ENCODE data around the gene LFNG.
"Not testable (repeated sequence)": the region's sequence is repeated elsewhere in the genome, so short reads cannot be mapped to it uniquely, and the experiment has no call there.

DNA sequence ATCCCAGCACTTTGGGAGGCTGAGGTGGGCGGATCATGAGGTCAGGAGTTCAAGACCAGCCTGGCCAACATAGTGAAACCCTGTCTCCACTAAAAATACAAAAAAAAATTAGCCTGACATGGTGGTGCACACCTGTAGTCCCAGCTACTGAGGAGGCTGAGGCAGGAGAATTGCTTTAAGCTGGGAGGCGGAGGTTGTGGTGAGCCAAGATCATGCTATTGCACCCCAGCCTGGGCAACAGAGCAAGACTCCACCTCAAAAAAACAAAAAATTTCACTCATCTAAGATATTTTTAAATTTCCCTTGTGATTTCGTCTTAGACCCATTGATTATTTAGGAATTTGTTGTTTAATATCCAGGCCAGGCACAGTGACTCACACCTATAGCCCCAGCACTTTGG is 44.4 kb downstream of the LFNG start:
- TF ChIP-seq, protein P1, sequence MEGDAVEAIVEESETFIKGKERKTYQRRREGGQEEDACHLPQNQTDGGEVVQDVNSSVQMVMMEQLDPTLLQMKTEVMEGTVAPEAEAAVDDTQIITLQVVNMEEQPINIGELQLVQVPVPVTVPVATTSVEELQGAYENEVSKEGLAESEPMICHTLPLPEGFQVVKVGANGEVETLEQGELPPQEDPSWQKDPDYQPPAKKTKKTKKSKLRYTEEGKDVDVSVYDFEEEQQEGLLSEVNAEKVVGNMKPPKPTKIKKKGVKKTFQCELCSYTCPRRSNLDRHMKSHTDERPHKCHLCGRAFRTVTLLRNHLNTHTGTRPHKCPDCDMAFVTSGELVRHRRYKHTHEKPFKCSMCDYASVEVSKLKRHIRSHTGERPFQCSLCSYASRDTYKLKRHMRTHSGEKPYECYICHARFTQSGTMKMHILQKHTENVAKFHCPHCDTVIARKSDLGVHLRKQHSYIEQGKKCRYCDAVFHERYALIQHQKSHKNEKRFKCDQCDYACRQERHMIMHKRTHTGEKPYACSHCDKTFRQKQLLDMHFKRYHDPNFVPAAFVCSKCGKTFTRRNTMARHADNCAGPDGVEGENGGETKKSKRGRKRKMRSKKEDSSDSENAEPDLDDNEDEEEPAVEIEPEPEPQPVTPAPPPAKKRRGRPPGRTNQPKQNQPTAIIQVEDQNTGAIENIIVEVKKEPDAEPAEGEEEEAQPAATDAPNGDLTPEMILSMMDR (IDR thresholded peaks at IDR 0.05; ENCODE audit: low read length), result not testable (repeated sequence)
- not testable (repeated sequence) for TF ChIP-seq EZH2 (IDR thresholded peaks at IDR 0.05; ENCODE audit: borderline replicate concordance, low read length)
